Measurements from ENCODE around the gene NRXN3. TPM values are rescaled to one million over a fixed set of nuclear protein-coding genes. Genes with fewer than 3 reads are reported as not detected.

NRXN3 gene
- total and polyA plus RNA-seq, 4 donors = 1.4 to 8.3 (median 4.4) TPM

GRCh38 chr14:79831195-79831892 is 1661.2 kb downstream of the NRXN3 start:
- Histone ChIP-seq H3K4me3 (no peak overlapping the region), H3K4me1 (ENCODE audit: control insufficient read depth in 5 of 5, insufficient read depth in 5 of 5, low read length in 5 of 5) (peaks cover 0 to 16% (median 3%) of the 10 kb centered on the region in 5 donors), H3K27ac (ENCODE audit: low read depth in 1 of 2, low read length in 1 of 2) (no peak overlapping the region)

GRCh38 chr14:79833781-79834180 is 1663.6 kb downstream of the NRXN3 start:
- Histone ChIP-seq H3K4me1 (ENCODE audit: control insufficient read depth in 5 of 5, insufficient read depth in 5 of 5, low read length in 5 of 5) (peaks cover 0 to 16% (median 3%) of the 10 kb centered on the region in 5 donors), H3K9ac (ENCODE audit: insufficient read depth in 1 of 2, low read length in 2 of 2) (no peak overlapping the region), H3K27me3 (ENCODE audit: control insufficient read depth in 3 of 3, insufficient read depth in 3 of 3, low read length in 2 of 3) (no peaks in the 10 kb centered on the region), H3K36me3 (ENCODE audit: control insufficient read depth in 4 of 4, insufficient read depth in 4 of 4, low read length in 4 of 4) (no peaks in the 10 kb centered on the region), H3K9me3 (ENCODE audit: control insufficient read depth in 4 of 4, insufficient read depth in 3 of 4, low read length in 3 of 4) (no peaks in the 10 kb centered on the region), H3K4me3 (no peak overlapping the region), H3K27ac (ENCODE audit: low read depth in 1 of 2, low read length in 1 of 2) (no peak overlapping the region)
- no peak for TF ChIP-seq CTCF (IDR thresholded peaks at IDR 0.05; ENCODE audit: control extremely low read depth, extremely low read depth)
- DNase-seq (peak; percentile 23 to 83 (median 70)), ATAC-seq (ENCODE audit: insufficient read depth, low FRiP score) (no peak)
- 59 to 61% methylated on average over 3 of the region's 3 CpGs for WGBS, 2 donors

More at GRCh38 chr14:79831195-79831892, 1661.2 kb downstream of the NRXN3 start:
- Histone ChIP-seq H3K36me3 (ENCODE audit: control insufficient read depth in 4 of 4, insufficient read depth in 4 of 4, low read length in 4 of 4) (no peaks in the 10 kb centered on the region), H3K9ac (ENCODE audit: insufficient read depth in 1 of 2, low read length in 2 of 2) (no peak overlapping the region), H3K9me3 (ENCODE audit: control insufficient read depth in 4 of 4, insufficient read depth in 3 of 4, low read length in 3 of 4) (no peaks in the 10 kb centered on the region), H3K27me3 (ENCODE audit: control insufficient read depth in 3 of 3, insufficient read depth in 3 of 3, low read length in 2 of 3) (no peaks in the 10 kb centered on the region)
- WGBS, 2 donors = 74 to 82% methylated on average over 10 of the region's 10 CpGs
- DNase-seq = peak; percentile 76 to 93 (median 91)
- TF ChIP-seq CTCF (IDR thresholded peaks at IDR 0.05; ENCODE audit: control extremely low read depth, extremely low read depth) = no peak
- ATAC-seq (ENCODE audit: insufficient read depth, low FRiP score) = no peak

GRCh38 chr14:79834868-79835267 is 1664.7 kb downstream of the NRXN3 start:
- no peak for ATAC-seq (ENCODE audit: insufficient read depth, low FRiP score)
- no peak for DNase-seq
- H3K36me3 ChIP-seq (ENCODE audit: control insufficient read depth in 4 of 4, insufficient read depth in 4 of 4, low read length in 4 of 4) = no peaks in the 10 kb centered on the region
- H3K27me3 ChIP-seq (ENCODE audit: control insufficient read depth in 3 of 3, insufficient read depth in 3 of 3, low read length in 2 of 3) = no peaks in the 10 kb centered on the region
- no peak overlapping the region for H3K4me3 ChIP-seq
- H3K9me3 ChIP-seq (ENCODE audit: control insufficient read depth in 4 of 4, insufficient read depth in 3 of 4, low read length in 3 of 4) = no peaks in the 10 kb centered on the region
- no peak overlapping the region for H3K9ac ChIP-seq (ENCODE audit: insufficient read depth in 1 of 2, low read length in 2 of 2)
- no peak overlapping the region for H3K27ac ChIP-seq (ENCODE audit: low read depth in 1 of 2, low read length in 1 of 2)
- H3K4me1 ChIP-seq (ENCODE audit: control insufficient read depth in 5 of 5, insufficient read depth in 5 of 5, low read length in 5 of 5) = peaks cover 0 to 16% (median 3%) of the 10 kb centered on the region in 5 donors
- WGBS, 2 donors = 76 to 91% methylated on average over 6 of the region's 6 CpGs
- TF ChIP-seq CTCF (IDR thresholded peaks at IDR 0.05; ENCODE audit: control extremely low read depth, extremely low read depth) = no peak

Data from lung (tissue), 12 donors.